RWPE1 (cell line): ENCODE data around the gene BTN2A1.
"Not testable (repeated sequence)": the region's sequence is repeated elsewhere in the genome, so short reads cannot be mapped to it uniquely, and the experiment has no call there.

Source experiments
- CTCF ChIA-PET: fragments of 350-600 bp; sonication (Branson Sonifier 250); formaldehyde crosslinking; extraction: SDS; loops from one replicate; lab custom pipeline; 2021; lab: Yijun Ruan, JAX
- POLR2A ChIA-PET: fragments of 400-600 bp; formaldehyde crosslinking; extraction: SDS; loops from one replicate; lab custom pipeline; 2020; ENCODE audit warnings: antibody characterized with exemption; ENCODE audit not compliant: low non-redundant PET; lab: Yijun Ruan, JAX
- DNase-seq: peaks from one replicate; pipeline ENCODE4 v3.0.0; 2012; ENCODE audit warnings: low spot score
- H3K27ac ChIP-seq: fragments of 450-650 bp; 2 replicates; pipeline ENCODE4 v1.5.1; 2017
- CTCF ChIP-seq: fragments of 450-650 bp; conservative IDR thresholded peaks from 2 replicates; pipeline ENCODE4 v1.5.1; 2017; ENCODE audit warnings: low read depth, mild to moderate bottlenecking

BTN2A1 gene

GRCh38 chr6:26507658-26508057 lies 49.9 kb downstream of the BTN2A1 start:
- no peak for TF ChIP-seq CTCF
- no peak overlapping the region for H3K27ac ChIP-seq
- POLR2A ChIA-PET: no interaction called here
- DNase-seq: no peak
- CTCF ChIA-PET: interaction anchor here (0.6 kb wide), 1 partner anchor 136 kb away, joined by 3 read pairs; no protein-coding TSS in a partner anchor

GRCh38 chr6:26511033-26511432 lies 53.3 kb downstream of the BTN2A1 start:
- POLR2A ChIA-PET, DNase-seq, CTCF ChIA-PET, H3K27ac ChIP-seq: not testable (repeated sequence)

- no peak for DNase-seq
- no peak for TF ChIP-seq CTCF
- ChIA-PET CTCF (no interaction called here), POLR2A (no interaction called here)
- no peak overlapping the region for H3K27ac ChIP-seq
These were observed 57.2 kb downstream of the BTN2A1 start for GRCh38 chr6:26514984-26515383.

- TF ChIP-seq CTCF: no peak
- CTCF ChIA-PET: no interaction called here
- POLR2A ChIA-PET: no interaction called here
- DNase-seq: no peak
- H3K27ac ChIP-seq: no peak overlapping the region
These were observed 59.0 kb downstream of the BTN2A1 start for GRCh38 chr6:26516481-26517427.
